ENCODE data around the gene IER3IP1.

The IER3IP1 gene

GRCh38 chr18:47109720-47110119 lies 66.4 kb downstream of the IER3IP1 start (continued):
- no peak for TF ChIP-seq TSHZ2 (CRISPR knock-in tag; IDR thresholded peaks at IDR 0.05)
- no peak for TF ChIP-seq SNAI2 (CRISPR knock-in tag; IDR thresholded peaks at IDR 0.05)
- TF ChIP-seq RARB (CRISPR knock-in tag; IDR thresholded peaks at IDR 0.05), result no peak
- no peak for TF ChIP-seq ISL1 (CRISPR knock-in tag; IDR thresholded peaks at IDR 0.05)
- no peak for TF ChIP-seq ZC3H10 (CRISPR knock-in tag; IDR thresholded peaks at IDR 0.05)
- no peak for TF ChIP-seq TCF4 (CRISPR knock-in tag; IDR thresholded peaks at IDR 0.05; ENCODE audit: borderline replicate concordance)
- TF ChIP-seq ESRRG (CRISPR knock-in tag; IDR thresholded peaks at IDR 0.05), result no peak
- TF ChIP-seq GLIS3 (CRISPR knock-in tag; IDR thresholded peaks at IDR 0.05), result no peak
- TF ChIP-seq CSDC2 (CRISPR knock-in tag; IDR thresholded peaks at IDR 0.05), result no peak
- no peak for TF ChIP-seq ZNF8 (CRISPR knock-in tag; IDR thresholded peaks at IDR 0.05)

- no peak for TF ChIP-seq ZFP30 (CRISPR knock-in tag; IDR thresholded peaks at IDR 0.05)
- no peak for TF ChIP-seq ARNTL (CRISPR knock-in tag; IDR thresholded peaks at IDR 0.05; ENCODE audit: borderline replicate concordance, low read depth)
- TF ChIP-seq CSRNP3 (CRISPR knock-in tag; IDR thresholded peaks at IDR 0.05), result no peak
- no peak for TF ChIP-seq OSR1 (CRISPR knock-in tag; IDR thresholded peaks at IDR 0.05)
- no peak for TF ChIP-seq TSHZ2 (CRISPR knock-in tag; IDR thresholded peaks at IDR 0.05)
- TF ChIP-seq ZFP3 (CRISPR knock-in tag; IDR thresholded peaks at IDR 0.05), result no peak
- no peak for TF ChIP-seq CSDC2 (CRISPR knock-in tag; IDR thresholded peaks at IDR 0.05)
- no peak for TF ChIP-seq ZNF8 (CRISPR knock-in tag; IDR thresholded peaks at IDR 0.05)
- TF ChIP-seq ZC3H10 (CRISPR knock-in tag; IDR thresholded peaks at IDR 0.05), result no peak
- TF ChIP-seq PPARA (CRISPR knock-in tag; IDR thresholded peaks at IDR 0.05; ENCODE audit: borderline replicate concordance), result no peak
- TF ChIP-seq TCF4 (CRISPR knock-in tag; IDR thresholded peaks at IDR 0.05; ENCODE audit: borderline replicate concordance), result no peak
- no peak for TF ChIP-seq ZNF565 (CRISPR knock-in tag; conservative IDR thresholded peaks at IDR 0.05; ENCODE audit: low read depth)
- no peak for ATAC-seq
These were observed 67.2 kb downstream of the IER3IP1 start for GRCh38 chr18:47108998-47109405.

- no peak for ATAC-seq
- no peak for TF ChIP-seq SNAI2 (CRISPR knock-in tag; IDR thresholded peaks at IDR 0.05)
These were observed 67.8 kb downstream of the IER3IP1 start for GRCh38 chr18:47108373-47108772.
